Activated CD4-positive, alpha-beta T cell treated with anti-CD3 and anti-CD28 coated beads, Interleukin-2, amount 50 U/mL, for 24 hours (primary cell): ENCODE data around the gene GEN1.
"Not testable (repeated sequence)": the region's sequence is repeated elsewhere in the genome, so short reads cannot be mapped to it uniquely, and the experiment has no call there.

Source experiments
- DNase-seq, 2 donors: peaks; one replicate each; pipeline ENCODE4 v3.0.0-alpha.2; 2020; ENCODE audit warnings: low read depth in 1 of 2, low spot score in 1 of 2

Gene GEN1

DNA sequence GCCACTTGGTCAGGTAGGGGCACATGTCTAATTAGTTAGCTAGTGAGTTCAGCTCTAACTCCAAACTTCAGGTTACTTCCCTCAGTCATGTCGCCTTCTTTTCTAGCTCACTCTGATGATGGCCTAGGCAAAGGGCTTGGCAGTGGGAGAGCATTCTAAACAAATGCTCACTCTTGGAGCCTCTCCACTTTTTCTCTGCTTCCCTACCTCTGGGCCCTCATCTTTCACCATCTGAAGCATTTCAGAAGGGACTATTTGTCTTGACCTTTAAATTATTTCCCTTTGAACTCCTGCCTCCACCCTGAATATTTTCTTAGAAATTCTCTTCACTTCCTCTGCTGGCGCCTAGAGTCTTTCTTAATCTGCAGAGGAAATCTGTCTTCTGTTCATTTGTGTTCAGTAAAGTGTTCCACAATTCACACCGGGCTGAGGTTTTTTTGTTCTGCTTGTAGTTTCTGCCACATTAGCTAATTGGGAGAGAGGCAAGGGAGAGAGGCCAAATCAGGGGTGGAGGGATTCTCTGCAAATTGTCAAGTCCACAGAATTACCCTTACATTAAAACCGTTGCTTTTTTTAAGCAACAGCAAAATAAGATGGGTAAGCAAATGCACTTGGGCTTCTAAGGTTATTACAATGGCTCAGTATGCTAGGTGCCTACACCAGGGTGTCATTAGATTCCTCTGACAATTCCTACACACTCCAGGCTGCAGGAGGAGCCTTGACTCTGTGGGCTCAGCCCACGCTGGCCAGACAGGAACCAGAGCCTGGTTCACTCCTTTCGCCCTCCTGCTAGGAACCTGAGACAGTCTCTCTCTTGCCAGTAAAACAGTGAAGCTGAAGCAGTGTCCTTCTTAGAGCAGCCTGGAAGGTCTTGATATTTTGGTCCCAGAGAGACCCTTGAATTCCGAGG lies 67.9 kb downstream of the GEN1 start:
- DNase-seq: no peak

DNA sequence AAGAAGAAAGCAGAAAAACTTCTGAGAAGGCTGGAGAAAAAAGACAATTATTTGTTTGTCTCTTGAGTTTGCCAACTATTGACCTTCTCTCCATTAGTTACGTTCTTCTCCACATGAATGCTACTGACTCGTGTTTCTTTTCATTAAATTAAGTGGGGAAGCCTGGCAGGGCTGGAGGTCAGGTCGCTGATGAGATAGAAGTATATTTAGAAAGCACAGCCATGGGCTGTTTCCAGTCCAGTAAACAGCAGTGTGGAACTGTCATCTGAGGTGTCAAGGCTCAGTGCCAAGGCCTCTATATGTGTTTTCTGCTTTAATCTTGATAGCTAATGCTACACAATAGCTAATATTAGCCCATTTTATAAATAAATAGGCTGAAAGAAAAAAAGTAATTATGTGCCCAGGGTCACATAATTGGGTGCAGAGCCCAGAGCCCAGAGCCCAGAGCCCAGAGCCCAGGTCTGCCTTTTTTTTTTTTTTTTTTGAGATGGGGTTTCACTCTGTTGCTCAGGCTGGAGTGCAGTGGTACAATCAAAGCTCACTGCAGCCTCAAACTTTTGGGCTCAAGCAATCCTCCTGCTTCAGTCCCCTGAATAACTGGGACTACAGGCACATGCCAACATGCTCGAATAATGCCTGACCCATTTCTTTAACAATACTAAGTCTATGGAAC lies 68.6 kb downstream of the GEN1 start:
- no peak for DNase-seq

DNA sequence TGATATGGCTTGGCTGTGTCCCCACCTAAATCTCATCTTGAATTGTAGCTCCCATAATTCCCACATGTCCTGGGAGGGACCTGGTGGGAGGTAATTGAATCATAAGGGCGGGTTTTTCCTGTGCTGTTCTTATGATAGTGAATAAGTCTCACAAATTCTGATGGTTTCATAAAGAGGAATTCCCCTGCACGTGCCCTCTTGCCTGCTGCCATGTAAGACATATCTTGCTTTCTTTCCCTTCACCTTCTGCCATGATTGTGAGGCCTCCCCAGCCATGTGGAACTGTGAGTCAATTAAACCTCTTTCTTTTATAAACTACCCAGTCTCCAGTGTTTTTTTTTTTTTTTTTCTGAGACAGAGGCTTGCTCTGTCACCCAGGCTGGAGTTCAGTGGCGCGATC lies 69.7 kb downstream of the GEN1 start:
- DNase-seq: not testable (repeated sequence)

DNA sequence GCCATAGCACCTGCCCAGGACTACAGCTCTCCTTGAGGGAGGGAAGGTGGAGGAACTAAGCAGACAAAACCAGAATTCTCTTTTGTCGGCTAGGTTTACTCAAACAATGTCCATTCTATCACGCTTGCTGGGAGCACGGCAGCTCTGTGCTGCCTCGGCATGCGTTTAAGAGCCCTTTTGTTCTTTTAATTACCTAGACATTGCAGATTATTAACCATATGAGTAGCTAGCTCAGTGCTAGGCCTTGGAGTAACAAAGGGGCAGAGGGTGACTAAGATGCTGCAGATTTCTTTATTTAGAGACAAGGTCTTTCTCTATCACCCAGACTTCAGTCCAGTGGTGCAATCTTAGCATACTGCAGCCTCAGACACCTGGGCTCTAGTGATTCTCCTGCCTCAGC lies 73.4 kb downstream of the GEN1 start:
- no peak for DNase-seq

DNA sequence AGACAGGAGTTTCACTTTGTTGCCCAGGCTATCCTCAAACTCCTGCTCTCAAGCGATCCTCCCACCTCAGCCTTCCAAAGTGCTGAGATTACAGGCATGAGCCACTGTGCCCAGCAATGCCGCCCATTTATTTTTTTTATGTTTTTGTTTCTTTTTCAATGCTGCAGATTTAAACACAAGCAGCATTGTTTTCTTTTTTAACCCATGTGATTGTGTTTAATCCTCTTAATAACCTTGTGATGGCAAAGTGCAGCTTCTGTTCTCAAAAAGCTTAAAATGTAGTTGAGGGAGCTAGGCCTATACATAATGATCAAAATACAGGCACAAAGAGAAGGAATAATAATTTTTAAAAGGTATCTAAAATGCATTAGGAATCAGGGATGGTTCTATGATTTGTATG lies 73.8 kb downstream of the GEN1 start:
- DNase-seq: no peak

DNA sequence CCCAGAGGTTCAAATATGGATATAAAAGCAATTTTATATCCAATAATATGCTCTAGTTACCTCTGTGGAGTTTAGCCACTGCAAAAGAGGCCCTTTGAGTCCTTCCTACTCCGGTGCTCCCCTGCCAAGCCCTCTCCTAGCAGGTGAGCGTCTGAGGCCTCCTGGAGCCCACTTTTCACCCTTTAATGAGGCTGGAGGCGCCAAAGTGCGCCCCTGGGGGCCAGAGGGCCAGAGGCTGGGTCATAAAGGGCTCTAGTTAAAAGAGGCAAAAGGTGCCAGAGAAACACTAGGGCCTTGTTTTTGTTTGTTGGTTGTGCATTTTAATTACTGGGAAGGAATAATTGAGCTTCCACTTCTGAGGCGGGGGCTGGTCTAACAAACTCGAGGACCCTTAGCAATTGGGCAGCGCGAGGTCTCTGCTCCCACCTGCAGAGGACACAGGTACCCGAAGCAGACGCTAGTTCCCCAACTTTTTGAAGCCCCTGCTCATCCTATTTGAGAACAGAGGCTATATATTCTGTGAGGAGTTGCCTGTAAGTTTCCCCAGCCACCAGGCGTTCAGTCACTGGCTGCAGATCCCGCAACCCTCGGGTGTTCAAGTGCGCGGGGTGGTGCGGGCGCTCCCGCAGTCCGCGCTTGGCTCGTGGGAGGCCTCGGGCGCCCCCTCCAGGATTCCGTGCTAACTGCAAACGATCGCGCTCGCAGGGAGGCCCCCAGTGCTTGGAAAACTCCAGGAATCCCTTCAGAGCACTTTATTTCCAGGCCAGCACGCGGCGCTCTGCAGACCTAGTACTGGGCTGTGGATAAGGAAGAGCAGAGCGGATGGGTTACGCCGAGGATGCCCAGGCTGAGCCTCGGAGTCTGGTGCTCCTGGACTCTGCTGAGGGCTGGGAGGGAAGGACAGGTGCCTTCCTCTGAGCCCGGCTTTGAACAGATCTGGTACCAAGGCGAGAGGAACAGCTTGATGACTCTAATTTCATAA lies 76.4 kb downstream of the GEN1 start:
- DNase-seq: peak; percentile 5 to 7

DNA sequence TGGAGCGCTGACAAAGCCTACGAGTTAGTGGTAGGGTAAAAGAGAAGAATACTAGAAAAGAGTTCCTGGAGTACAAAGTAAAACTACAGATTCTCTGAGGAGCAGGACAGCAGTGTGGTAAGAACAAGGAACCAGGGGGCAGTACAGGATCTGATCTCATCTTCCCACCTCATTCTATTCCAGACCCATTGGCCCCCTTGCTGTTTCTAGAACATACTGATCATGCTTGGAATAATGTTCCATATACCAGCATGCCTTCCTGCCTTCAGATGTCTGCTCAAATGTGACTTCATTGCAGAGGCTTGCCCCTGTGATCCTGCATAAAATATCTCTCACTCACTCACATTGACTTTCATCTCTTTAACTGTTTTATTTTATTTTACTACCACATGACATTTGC lies 81.6 kb downstream of the GEN1 start:
- DNase-seq: no peak
